HG03558 (cell line): ENCODE measurements around the gene REEP3.
"Not testable (repeated sequence)": the region's sequence is repeated elsewhere in the genome, so short reads cannot be mapped to it uniquely, and the experiment has no call there.

Source experiments
- ATAC-seq: cut with Tn5 transposase; IDR thresholded peaks from one replicate; pipeline ENCODE4 v1.9.1; 2021; ENCODE audit warnings: moderate number of reproducible peaks; ENCODE audit not compliant: unreplicated experiment; ENCODE audit errors: extremely low read depth

The REEP3 gene, protein sequence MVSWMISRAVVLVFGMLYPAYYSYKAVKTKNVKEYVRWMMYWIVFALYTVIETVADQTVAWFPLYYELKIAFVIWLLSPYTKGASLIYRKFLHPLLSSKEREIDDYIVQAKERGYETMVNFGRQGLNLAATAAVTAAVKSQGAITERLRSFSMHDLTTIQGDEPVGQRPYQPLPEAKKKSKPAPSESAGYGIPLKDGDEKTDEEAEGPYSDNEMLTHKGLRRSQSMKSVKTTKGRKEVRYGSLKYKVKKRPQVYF

GRCh38 chr10:63520500-63521415, at the start of gene REEP3:
Gene REEP3 (plus strand): TSS chr10:63521401. CDS start chr10:63521546, 145 bp downstream.
- peak; percentile 37 for ATAC-seq

DNA sequence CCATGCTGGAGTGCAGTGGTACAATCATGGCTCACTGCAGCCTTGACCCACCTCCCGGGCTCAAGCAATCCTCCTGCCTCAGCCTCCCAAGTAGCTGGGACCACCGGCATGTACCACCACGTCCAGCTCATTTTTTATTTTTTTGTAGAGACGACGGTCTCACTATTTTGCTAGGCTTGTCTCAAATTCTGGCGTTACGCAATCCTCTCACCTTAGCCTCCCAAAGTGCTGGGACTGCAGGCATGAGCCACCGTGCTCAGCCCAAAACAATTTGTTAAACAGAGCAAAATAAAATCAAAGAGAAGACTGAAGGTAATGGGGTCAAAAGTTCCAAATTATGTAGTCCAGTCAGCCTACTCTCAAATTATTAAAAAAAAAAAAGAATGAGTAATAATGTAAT, 46.7 kb upstream of the REEP3 start:
- ATAC-seq = no peak

- ATAC-seq = no peak
Observed at GRCh38 chr10:63477927-63478326, 43.3 kb upstream of the REEP3 start.

- no peak for ATAC-seq
Observed at GRCh38 chr10:63478564-63478963, 42.6 kb upstream of the REEP3 start.

DNA sequence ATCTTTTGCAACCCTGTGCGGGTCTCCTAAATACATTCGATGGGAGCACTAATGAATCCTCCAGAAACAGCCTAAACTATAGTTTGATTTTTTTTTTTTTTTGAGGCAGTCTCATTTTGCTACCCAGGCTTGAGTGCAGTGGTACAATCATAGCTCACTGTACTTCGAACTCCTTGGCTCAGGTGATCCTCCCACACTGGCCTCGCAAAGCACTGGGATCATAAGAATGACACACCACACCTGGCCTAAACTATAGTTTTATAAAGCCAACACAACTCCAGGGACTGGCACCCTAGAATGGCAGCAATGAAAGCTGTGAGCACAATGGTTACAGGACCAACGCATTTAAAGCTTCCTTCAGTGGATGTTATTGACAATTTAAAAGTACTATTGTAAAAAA, 41.0 kb upstream of the REEP3 start:
- no peak for ATAC-seq

- ATAC-seq = no peak
Observed at GRCh38 chr10:63481815-63482421, 39.3 kb upstream of the REEP3 start.

DNA sequence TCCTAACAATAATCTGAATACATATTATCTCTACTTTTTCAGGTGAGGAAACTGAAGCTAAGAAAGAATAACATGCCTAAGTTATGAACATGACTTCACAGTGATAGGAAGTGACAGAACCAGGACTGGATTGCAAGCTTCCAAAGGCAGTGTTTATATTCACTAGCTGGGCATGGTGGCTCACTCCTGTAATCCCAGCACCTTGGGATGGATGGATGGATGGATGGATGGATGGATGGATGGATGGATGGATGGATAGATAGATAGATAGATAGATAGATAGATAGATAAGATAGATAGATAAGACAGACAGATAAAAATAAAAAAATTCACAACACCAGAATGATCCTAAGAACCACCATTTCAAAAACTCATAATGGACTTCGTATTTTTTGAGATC, 37.2 kb upstream of the REEP3 start:
- no peak for ATAC-seq

- ATAC-seq = no peak
Observed at GRCh38 chr10:63487990-63488389, 33.2 kb upstream of the REEP3 start.

- ATAC-seq = no peak
Observed at GRCh38 chr10:63489838-63490237, 31.4 kb upstream of the REEP3 start.

- no peak for ATAC-seq
Observed at GRCh38 chr10:63491588-63492316, 29.4 kb upstream of the REEP3 start.

GRCh38 chr10:63492317-63492690, 28.9 kb upstream of the REEP3 start:
- not testable (repeated sequence) for ATAC-seq

GRCh38 chr10:63493004-63493403, 28.2 kb upstream of the REEP3 start:
- ATAC-seq = no peak

GRCh38 chr10:63494951-63495350, 26.2 kb upstream of the REEP3 start:
- ATAC-seq = no peak

GRCh38 chr10:63496561-63496960, 24.6 kb upstream of the REEP3 start:
- ATAC-seq = no peak

GRCh38 chr10:63497321-63497720, 23.9 kb upstream of the REEP3 start:
- ATAC-seq = no peak

GRCh38 chr10:63498665-63499064, 22.5 kb upstream of the REEP3 start:
- ATAC-seq = no peak

- not testable (repeated sequence) for ATAC-seq
Observed at GRCh38 chr10:63500551-63500950, 20.6 kb upstream of the REEP3 start.

GRCh38 chr10:63501954-63502353, 19.2 kb upstream of the REEP3 start:
- ATAC-seq = no peak

DNA sequence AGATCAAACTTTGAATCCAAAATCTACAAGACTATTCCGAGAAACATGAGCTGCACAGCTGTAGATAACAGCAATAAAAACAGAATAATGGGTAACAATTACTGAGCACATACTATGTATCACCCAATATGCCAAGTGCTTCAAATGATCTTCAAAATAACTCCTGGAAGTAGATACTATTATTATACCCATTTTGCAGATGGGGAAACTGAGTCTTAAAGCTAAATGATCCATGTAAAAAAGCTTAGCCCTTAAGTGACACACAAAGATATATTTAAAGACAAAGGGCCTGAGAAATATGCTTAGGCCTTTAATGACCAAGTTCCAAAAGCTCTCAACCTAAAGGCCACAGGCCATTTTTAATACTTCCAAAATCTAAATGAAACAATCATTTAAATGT, 18.4 kb upstream of the REEP3 start:
- no peak for ATAC-seq

DNA sequence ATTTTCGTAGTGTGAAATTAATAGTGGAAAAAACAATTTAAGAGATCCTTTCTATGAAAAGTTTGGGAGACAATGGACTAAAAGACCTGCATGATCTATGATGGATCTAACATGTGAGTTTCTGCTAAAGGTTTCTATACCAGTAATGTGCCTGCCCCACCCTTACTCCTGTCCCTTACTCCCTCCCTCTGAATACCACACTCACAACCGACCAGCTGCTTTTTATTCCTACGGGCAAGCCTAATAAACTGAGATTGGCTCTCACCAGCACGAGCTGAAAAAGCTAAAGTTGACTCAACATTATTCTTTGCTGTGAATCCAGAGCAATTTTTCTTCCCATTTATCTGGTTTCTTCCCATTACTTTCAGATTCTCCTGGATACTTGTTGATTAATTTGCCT, 17.8 kb upstream of the REEP3 start:
- no peak for ATAC-seq
